HG03066 (cell line): Measurements from ENCODE around the gene TCF7L2.

Experiments
- ATAC-seq: cut with Tn5 transposase; IDR thresholded peaks from one replicate; pipeline ENCODE4 v1.9.1; 2021; ENCODE audit warnings: low read depth; ENCODE audit not compliant: unreplicated experiment

TCF7L2 gene

GRCh38 chr10:113111900-113112853, 162.1 kb downstream of the TCF7L2 start:
- no peak for ATAC-seq

DNA sequence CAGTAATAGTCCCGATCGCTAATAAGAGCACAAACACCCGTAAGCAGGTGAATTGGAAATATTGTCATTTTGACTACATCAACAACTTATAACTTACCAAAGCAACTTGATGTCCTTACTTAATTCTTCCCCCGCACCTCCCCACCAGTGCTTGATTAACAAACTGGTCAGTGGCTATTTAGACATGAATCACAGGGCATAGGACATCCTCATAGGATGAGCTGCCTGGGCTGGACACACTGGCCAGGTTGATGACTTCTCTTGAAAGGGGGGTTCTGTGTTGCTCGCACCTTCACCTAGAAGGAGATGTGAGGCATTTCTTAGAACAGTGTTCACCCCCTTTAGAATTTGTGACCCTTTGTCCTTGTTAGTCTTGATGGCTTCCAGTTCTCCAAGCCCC, 163.2 kb downstream of the TCF7L2 start:
- no peak for ATAC-seq

DNA sequence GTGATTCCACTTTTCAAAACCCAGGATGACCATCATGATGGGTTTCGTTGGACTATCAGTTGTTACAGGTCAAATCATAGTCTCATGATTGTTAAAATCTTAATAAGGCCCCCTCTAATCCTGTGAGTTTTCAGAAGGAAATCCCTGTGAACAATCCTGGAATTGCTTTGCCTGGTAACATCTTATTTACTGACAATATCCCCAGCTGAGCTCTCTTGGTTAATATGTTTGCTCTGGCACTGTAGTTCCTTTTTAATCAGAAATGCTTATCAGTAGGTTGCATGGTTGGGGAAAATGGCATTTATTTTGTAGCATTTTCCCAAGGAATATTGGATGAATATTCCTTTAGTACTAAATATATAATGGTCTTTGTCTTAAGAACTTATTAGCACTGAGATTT, 163.9 kb downstream of the TCF7L2 start:
- ATAC-seq: no peak

DNA sequence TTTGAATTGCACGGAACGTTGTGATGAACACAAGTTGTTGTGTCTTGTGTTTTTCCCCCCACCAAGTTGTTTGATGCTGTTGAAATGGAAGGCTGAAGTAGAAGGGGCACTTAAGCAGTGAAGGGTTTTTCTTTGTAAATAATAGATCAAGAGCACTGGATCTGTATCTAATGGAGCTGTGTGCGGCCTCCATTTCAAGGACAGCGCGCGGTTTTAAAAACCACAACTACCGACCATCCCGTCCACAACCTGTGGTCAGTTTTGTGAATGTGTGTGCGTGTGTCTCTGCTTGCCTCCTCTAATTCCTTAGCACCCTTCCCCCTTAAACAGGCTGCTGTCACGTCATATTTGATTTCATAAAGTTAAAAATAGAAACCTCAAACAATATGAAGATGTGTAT, 165.5 kb downstream of the TCF7L2 start:
- no peak for ATAC-seq

DNA sequence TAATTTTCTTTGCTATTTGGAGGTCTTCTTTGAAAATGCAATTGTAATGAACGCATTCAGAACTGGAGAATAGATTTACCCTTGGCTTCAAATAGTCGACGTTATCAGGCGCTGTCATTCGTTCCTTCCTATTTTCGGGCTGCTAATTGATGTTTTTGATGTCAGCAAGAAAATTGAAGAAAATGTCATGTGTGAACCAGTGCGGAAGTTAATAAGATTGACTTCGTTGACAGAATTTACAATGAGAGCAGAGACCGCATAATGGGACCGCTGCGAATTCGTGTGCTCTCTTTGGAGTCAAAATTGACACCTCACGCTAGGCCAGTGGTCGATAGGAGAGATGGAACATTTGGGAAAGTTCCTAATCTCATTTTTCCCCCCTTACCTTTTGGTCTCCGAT, 168.8 kb downstream of the TCF7L2 start:
- ATAC-seq: no peak

- ATAC-seq: no peak
Measured at GRCh38 chr10:113119801-113120200, 169.8 kb downstream of the TCF7L2 start.

- ATAC-seq: no peak
Measured at GRCh38 chr10:113121153-113121552, 171.1 kb downstream of the TCF7L2 start.

DNA sequence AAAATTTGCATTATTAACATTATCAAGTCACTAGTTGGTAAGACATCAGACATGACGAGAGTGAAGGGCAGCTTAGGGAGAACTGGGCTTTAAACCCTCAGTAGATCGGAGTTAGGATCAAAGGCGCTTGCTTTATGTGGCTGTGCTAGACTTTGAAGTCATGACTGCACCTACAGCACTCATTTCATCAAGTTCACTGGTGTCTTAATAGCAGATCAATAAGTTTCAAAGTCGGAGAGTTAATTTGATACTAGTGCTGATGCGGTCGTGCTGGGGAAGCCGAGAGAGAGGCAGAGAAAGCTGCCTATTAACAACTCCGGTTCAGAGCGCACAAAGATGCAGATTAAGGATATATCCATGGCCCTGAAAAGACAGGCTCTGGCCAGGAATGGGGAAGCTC, 172.9 kb downstream of the TCF7L2 start:
- ATAC-seq: no peak

DNA sequence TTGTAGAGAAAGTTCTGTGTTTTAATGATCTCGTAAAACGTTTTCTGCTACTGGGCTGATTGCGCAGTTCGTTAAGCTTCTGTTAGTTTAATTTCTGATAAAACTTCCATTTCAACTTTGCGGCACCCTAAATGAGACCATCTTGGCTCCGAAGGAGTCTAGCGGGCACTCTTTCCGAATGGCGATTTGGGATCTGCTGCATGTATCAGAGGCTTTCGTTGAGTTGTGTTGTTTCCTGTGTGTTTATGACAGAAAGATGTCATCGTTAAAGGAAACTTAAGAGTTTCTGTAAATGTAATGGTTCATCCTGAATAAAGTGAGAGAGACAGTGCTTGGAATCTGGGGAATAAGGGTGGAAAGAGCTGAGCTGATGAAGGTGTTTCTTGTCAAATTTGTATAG, 174.7 kb downstream of the TCF7L2 start:
- no peak for ATAC-seq

- ATAC-seq: no peak
Measured at GRCh38 chr10:113125612-113126011, 175.6 kb downstream of the TCF7L2 start.

DNA sequence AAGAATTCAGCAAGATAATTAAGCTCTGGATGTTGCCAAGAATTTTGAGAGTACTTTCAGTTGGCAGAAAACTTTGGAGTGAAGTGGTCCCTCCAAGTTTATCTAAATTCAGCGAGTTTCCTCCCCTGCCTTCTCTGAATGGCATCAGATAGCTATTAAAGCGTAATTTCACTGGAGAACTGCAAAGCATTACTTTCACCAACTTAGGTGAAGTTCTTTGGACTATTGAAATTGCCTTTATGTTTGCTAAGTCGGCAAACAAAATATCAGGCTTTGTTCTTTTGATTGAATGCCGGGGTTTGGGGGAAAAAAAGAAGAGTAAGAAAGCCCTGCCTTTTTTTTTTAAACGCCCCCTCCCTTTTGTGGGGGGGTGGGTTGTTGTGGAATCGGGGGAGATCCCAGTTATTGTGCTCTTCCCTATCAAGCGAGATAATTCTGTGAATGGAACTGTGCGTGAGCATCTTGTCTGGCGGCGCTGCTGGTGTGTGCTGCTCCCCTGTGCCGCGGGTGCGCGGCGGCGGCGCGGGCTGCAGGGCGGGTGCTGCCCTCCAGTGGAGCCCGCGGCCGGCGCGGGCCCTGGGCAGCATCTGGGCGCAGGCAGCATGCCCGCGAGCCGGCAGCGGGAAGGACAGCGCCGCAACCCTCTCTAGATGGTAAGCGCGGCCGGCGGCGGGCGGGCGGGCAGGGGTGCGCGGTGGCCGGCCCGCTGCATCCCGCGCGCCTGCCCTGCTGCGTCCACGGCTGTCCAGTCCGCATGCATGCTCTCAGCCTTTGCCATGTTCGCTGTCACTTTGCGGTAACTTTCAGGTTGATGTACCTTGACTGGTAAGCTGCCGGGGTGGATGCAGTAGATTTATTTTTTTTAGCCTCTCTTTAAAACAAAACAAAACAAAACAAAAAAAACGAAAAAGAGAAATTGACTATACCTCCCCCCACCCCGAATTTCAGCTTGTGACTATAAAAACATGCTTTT, 176.5 kb downstream of the TCF7L2 start:
- no peak for ATAC-seq

DNA sequence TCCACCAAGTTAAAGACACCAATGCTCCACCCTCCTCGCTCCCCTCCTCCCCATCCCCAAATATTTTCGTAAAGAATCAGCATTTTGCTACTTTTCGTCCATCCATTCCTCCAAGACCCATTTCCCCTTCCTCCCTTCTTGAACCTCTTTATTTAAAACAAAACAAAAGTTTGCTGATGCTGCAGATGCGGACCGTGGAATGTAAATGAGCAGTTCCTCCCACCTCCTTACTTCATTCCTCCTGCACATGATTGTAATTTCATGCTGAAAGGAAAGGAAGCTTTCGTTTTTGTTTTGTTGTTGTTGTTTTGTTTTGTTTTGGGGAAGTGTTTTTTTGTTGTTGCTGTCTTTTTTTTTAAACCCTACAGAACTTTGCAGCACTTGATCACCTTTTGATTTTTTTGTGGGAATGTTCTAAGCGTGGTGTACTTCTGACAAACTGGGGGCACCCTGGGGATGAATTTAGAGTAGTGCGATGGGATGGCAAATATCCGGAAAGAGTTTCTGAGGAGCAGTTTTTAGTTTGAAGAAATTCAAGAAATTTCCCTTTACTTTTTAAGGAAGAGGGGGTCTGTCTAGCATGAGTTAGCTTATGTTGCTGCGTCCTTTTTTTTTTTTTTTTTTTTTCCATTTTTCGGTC, 177.3 kb downstream of the TCF7L2 start:
- no peak for ATAC-seq

GRCh38 chr10:113127901-113128283, 177.8 kb downstream of the TCF7L2 start:
- no peak for ATAC-seq

GRCh38 chr10:113128450-113129070, 178.5 kb downstream of the TCF7L2 start:
- no peak for ATAC-seq

- no peak for ATAC-seq
Measured at GRCh38 chr10:113129117-113129516, 179.1 kb downstream of the TCF7L2 start.

- ATAC-seq: no peak
Measured at GRCh38 chr10:113130014-113130641, 180.1 kb downstream of the TCF7L2 start.

DNA sequence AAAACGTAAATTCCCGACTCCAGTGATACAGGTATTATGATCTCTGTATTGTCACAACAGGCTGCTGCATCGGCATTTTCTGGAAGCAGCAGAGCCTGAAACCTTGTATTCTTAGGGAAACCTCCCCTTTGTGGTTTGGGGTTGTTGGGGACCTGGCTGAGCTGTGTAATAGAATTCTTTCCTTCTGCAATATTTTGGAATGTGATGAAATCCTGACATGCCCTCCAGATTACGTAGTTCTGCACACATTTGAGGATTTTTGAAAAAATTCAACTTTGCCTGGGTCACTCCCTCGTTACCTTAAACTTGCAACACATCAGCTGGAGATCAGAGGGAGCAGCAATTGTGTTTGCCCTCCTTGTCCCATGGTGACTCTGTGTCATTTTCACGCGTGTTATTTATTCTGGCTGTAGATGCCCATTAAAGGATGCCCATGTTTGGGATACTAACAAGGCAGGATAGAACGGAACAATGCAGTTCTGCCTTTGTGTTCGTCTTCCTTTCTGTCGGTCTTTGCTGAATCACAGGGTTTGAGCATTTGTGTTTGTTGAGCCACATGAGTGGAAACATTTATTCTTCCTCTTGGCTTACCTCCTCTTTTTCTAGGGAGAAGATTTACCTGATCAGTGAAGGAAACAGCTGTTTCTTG, 181.7 kb downstream of the TCF7L2 start:
- no peak for ATAC-seq

DNA sequence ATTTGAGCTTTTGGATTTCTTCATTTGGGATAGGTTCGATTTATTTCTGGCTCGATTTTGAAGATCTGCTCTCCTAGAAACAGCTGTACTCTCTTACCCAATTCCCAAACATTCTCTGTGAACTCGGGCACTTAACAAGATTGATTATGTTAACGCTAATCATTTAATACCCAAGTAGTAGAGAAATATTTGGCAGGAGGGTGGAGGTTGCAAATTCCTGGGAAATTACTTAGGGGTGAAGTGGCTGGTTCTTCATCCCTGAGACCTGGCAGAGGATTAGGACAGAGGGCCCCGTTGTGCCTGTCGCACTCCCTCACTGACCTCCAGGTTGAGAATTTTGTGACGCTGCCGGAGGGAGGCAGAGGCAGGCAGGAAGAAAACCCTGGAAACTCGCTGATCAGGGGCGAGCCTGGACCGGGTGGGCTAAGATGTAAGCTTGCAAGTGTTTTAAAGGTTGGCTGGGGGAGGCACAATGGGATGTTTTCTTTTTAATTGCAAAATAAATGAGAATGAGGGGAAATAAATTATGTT, 182.6 kb downstream of the TCF7L2 start:
- ATAC-seq: no peak

DNA sequence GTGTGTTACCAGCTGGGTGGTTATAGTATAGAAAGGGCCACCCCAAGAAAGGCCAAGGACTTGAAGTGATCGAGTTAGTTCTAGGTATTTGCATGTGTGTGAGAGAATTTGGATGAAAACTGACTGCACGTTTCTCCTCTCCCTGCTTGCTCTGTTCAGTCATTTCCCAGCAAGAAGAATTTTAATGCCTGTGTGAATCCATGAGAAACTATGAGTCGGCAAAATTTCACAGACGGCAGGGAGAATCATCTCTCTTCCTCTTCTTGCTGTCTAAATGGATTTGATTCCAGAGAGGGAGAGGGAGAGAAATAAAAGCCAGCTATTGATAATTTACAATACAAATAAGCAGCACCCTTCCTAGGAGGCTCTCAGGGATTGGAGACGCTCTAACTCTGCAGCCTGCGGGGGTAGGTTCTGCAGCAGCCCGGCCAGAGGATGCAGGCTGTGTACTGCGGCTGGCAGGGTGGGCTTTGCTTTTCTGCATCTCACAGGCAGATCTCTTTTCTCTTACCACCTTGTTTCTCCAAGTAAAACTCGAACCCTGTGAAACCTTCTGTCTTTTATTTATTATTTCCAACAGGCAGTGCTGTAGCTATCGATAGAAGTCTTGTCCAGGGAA, 183.6 kb downstream of the TCF7L2 start:
- ATAC-seq: no peak
